HG03108 (cell line): ENCODE measurements around the gene MCM3AP.

ENCODE experiments used
- ATAC-seq: cut with Tn5 transposase; IDR thresholded peaks from one replicate; pipeline ENCODE4 v1.9.1; 2021; ENCODE audit warnings: moderate library complexity; ENCODE audit not compliant: unreplicated experiment

MCM3AP gene

GRCh38 chr21:46274797-46275390, 10.5 kb downstream of the MCM3AP start:
- ATAC-seq = no peak

- ATAC-seq = no peak
Observed at GRCh38 chr21:46273341-46273740, 12.1 kb downstream of the MCM3AP start.

DNA sequence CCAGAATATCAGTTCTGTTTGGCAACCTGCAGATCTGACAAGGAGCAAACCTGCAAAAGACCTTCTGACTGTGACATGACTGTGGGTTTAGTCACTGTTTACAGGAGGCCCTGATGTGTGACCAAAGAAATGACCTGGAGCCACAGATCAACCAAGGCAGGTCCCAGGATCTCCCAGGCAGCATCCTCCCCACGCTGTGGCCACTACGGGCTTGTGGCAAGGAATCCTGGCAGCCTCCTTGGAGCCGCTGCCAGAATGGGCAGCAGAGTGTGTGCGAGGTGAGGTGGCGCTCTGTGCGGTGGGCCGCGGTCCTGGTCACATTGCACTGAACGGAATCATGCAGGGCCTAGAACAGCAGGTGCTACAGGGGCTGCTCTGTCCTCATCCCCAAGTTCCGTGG, 15.9 kb downstream of the MCM3AP start:
- no peak for ATAC-seq

GRCh38 chr21:46268371-46268770, 17.0 kb downstream of the MCM3AP start:
- ATAC-seq = no peak

DNA sequence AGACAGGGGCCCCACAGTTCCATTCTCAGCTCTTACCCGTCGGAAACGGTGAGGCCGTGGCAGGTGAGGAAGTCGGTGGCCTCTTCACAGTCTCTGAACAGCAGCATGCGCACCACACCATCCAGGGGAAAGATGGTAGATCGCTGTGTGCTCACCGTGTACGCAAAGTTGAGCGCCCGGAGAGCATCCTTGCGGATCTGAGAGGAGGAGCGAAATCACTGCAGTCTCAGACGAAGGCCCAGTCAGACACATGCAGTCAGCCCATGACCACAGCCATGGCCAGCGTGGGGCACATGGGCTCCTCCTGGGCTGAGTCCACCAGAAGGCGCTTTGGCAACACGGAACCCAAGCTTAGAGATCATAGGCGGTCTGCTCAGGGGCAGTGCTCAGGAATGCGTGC, 18.5 kb downstream of the MCM3AP start:
- ATAC-seq = no peak

GRCh38 chr21:46265736-46266525, 19.5 kb downstream of the MCM3AP start:
- no peak for ATAC-seq

DNA sequence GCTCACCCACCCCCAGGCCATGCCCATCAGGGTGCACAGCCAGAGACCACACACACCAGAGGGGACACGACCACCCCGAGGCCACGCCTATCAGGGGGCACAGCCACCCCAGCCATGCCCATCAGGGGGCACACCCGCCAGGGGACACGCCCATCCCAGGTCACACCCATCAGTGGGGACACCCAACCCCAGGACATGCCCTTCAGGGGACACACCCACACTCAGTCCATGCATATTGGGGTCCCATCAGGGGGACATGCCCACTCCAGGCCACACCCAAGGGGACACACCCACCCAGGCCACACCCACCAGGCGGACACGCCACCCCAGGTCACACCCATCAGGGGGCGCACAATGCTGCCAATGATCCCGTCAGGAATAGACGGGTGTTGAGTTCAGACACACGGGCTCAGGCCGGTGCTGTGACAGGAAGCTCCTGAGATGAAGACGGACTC, 20.7 kb downstream of the MCM3AP start:
- no peak for ATAC-seq

GRCh38 chr21:46264046-46264689, 21.2 kb downstream of the MCM3AP start:
- ATAC-seq = no peak

GRCh38 chr21:46256501-46256994, 28.9 kb downstream of the MCM3AP start:
- no peak for ATAC-seq

- ATAC-seq = no peak
Observed at GRCh38 chr21:46255758-46256337, 29.6 kb downstream of the MCM3AP start.

GRCh38 chr21:46255166-46255565, 30.2 kb downstream of the MCM3AP start:
- ATAC-seq = no peak

- ATAC-seq = peak; percentile 50
Observed at GRCh38 chr21:46254208-46254975, 31.0 kb downstream of the MCM3AP start.

GRCh38 chr21:46253610-46254124, 31.7 kb downstream of the MCM3AP start:
- ATAC-seq = peak; percentile 56

- no peak for ATAC-seq
Observed at GRCh38 chr21:46252840-46253239, 32.6 kb downstream of the MCM3AP start.

DNA sequence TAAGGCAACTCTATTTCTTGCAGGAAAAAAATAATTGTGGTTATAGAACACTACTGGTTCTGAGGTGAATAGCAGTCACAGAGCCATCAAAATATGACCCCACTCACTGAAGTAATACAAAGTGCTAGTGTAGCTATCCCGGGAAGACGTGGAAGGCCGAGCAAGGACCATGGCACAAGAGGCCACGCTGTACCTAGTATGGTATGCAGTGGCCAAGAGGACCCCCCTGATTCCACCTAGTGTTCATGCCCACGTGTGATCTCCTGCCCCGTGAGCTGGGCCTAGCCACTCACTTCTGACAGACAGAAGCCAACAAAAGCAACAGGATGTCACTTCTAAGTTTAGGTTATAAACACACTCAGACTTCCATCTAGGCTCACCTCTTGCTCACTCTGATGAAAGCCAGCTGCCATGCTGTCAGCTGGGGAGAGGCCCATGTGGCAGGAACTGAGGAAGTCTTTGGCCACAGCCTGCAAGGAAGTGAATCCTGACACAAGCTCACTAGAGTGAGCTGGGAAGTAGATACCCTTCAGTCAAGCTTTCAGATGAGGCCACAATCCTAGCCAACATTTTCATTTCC, 35.2 kb downstream of the MCM3AP start:
- no peak for ATAC-seq

DNA sequence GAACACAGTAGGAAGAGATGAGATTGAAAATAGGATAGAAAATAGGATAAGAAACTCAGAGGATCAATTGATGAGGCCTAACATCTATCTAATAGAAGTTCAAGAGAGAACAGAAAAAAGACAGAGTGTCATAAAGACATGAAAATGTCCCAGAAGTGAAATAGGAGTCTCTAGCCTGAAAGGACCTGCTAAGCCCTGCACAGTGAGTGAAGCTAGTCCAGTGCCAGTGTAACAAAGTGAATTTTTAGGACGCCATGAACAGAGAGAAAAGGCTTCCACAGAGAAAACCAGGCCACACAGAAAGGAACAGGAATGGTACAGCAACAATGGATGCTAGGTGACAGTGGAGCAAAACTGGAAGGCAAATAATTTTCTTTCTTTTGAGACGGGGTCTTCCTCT, 36.6 kb downstream of the MCM3AP start:
- ATAC-seq = no peak

DNA sequence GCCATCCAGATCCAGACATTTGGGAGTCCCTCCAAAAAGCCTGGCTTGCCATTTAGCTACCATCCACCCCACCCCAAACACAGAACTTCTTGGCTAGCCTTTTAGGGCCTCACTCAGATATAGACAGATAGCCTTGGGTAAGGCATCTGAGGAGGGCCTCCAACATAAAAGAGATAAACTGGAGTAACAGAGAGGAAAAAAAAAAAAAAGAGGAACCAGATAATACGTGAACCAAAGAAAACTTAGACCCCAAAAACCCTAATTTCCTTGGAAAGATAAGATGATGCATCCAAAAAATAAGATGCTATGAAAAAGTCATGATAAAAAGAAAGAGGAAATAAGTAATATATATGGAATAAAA, 37.0 kb downstream of the MCM3AP start:
- no peak for ATAC-seq

DNA sequence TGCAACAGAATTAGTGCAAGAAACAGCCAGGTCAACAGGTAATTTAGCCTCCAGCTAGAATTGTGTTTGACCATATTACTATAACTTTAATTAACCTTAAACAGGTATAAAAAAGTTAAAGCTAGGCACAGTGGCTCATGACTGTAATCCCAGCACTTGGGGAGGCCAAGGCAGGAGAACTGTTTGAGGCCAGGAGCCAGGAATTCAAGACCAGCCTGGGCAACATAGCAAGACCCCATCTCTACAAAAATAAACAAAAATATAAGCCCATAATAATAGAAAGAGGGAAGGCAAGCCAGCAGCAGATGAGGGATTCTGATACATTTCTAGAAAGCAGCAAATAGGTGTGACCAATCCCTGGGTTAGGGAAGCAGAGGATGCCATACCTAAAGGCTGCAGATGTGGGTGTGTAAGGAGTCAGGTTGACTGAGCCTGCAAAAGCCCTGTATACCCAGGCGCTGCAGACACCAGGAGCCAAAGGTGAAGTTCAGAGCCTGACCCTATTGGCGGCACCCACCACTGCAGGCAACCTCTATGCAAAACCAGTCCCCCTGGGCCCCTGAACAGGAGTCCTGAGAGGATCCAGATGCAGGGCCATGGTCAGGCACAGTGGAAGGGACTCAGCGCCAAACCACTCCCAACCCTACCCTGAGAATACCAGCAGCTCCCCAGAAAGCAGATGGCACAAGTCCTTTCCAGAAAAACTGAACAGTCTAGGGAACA, 37.6 kb downstream of the MCM3AP start:
- no peak for ATAC-seq

GRCh38 chr21:46246345-46246744, 39.1 kb downstream of the MCM3AP start:
- ATAC-seq = no peak
